GM21786 (cell line): ENCODE results near the gene TMEM150B.
"Not testable (repeated sequence)": the region's sequence is repeated elsewhere in the genome, so short reads cannot be mapped to it uniquely, and the experiment has no call there.

ENCODE experiments used
- ATAC-seq: cut with Tn5 transposase; IDR thresholded peaks from one replicate; pipeline ENCODE4 v1.9.1; 2021; ENCODE audit not compliant: unreplicated experiment

TMEM150B gene

GRCh38 chr19:55339889-55340783 lies 15.0 kb upstream of the TMEM150B start:
- ATAC-seq: no peak

GRCh38 chr19:55339105-55339888 lies 14.2 kb upstream of the TMEM150B start, which contains the start of gene KMT5C:
TSS of gene KMT5C (plus strand) at chr19:55339876. CDS start at chr19:55341937, 2,061 bp downstream.
- peak; percentile 76 for ATAC-seq

GRCh38 chr19:55336101-55336500 lies 11.0 kb upstream of the TMEM150B start:
- no peak for ATAC-seq

GRCh38 chr19:55333870-55334269 lies 8.7 kb upstream of the TMEM150B start:
- ATAC-seq: no peak

GRCh38 chr19:55329791-55330190 lies 4.7 kb upstream of the TMEM150B start:
- ATAC-seq: not testable (repeated sequence)

GRCh38 chr19:55328774-55329318 lies 3.7 kb upstream of the TMEM150B start:
- not testable (repeated sequence) for ATAC-seq

- no peak for ATAC-seq
Measured at GRCh38 chr19:55324662-55325061, 479 bp downstream of the TMEM150B start.

GRCh38 chr19:55322204-55322885 lies 2.8 kb downstream of the TMEM150B start:
- no peak for ATAC-seq

GRCh38 chr19:55321466-55322137 lies 3.5 kb downstream of the TMEM150B start:
- ATAC-seq: no peak

- ATAC-seq: no peak
Measured at GRCh38 chr19:55320844-55321419, 4.2 kb downstream of the TMEM150B start.

GRCh38 chr19:55319785-55320184 lies 5.4 kb downstream of the TMEM150B start:
- no peak for ATAC-seq

- no peak for ATAC-seq
Measured at GRCh38 chr19:55316646-55317045, 8.5 kb downstream of the TMEM150B start.

GRCh38 chr19:55315956-55316525 lies 9.1 kb downstream of the TMEM150B start:
- ATAC-seq: no peak

- no peak for ATAC-seq
Measured at GRCh38 chr19:55314396-55314795, 10.7 kb downstream of the TMEM150B start.

GRCh38 chr19:55312621-55313512 lies 12.3 kb downstream of the TMEM150B start:
- no peak for ATAC-seq

GRCh38 chr19:55311797-55312196 lies 13.3 kb downstream of the TMEM150B start:
- no peak for ATAC-seq

- no peak for ATAC-seq
Measured at GRCh38 chr19:55311397-55311796, 13.7 kb downstream of the TMEM150B start.

GRCh38 chr19:55310498-55310897 lies 14.6 kb downstream of the TMEM150B start:
- ATAC-seq: no peak

GRCh38 chr19:55309448-55309847 lies 15.7 kb downstream of the TMEM150B start:
- ATAC-seq: no peak
